ENCODE data around the gene SUSD4. TPM values are rescaled to one million over a fixed set of nuclear protein-coding genes. Genes with fewer than 3 reads are reported as not detected.

SUSD4 gene
- total RNA-seq, 2 experiments from 2014 or later: not detected

- CTCF ChIA-PET: no interaction called here
These were observed 142.3 kb downstream of the SUSD4 start for GRCh38 chr1:223221686-223222085.

GRCh38 chr1:223219846-223220610 is 143.9 kb downstream of the SUSD4 start:
- CTCF ChIA-PET: no interaction called here
- POLR2A ChIA-PET: no interaction called here

More at GRCh38 chr1:223221686-223222085, 142.3 kb downstream of the SUSD4 start:
- POLR2A ChIA-PET: no interaction called here

GRCh38 chr1:223219318-223219635 is 144.7 kb downstream of the SUSD4 start:
- POLR2A ChIA-PET: no interaction called here
- CTCF ChIA-PET: no interaction called here

- ChIA-PET POLR2A (no interaction called here), CTCF (no interaction called here)
These were observed 146.2 kb downstream of the SUSD4 start for GRCh38 chr1:223217781-223218180.

GRCh38 chr1:223216531-223217205 is 147.3 kb downstream of the SUSD4 start:
- CTCF ChIA-PET: no interaction called here
- POLR2A ChIA-PET: no interaction called here

GRCh38 chr1:223216074-223216473 is 147.9 kb downstream of the SUSD4 start:
- ChIA-PET CTCF (no interaction called here), POLR2A (no interaction called here)

- POLR2A ChIA-PET: no interaction called here
- CTCF ChIA-PET: no interaction called here
These were observed 148.9 kb downstream of the SUSD4 start for GRCh38 chr1:223215026-223215425.

- ChIA-PET POLR2A (no interaction called here), CTCF (no interaction called here)
These were observed 149.6 kb downstream of the SUSD4 start for GRCh38 chr1:223214261-223214807.

- CTCF ChIA-PET: no interaction called here
- POLR2A ChIA-PET: no interaction called here
These were observed 151.5 kb downstream of the SUSD4 start for GRCh38 chr1:223212441-223212840.

GRCh38 chr1:223211323-223211985 is 152.5 kb downstream of the SUSD4 start:
- POLR2A ChIA-PET: no interaction called here
- CTCF ChIA-PET: no interaction called here

- POLR2A ChIA-PET: no interaction called here
- CTCF ChIA-PET: no interaction called here
These were observed 153.2 kb downstream of the SUSD4 start for GRCh38 chr1:223210788-223211120.

- POLR2A ChIA-PET: no interaction called here
- CTCF ChIA-PET: no interaction called here
These were observed 153.8 kb downstream of the SUSD4 start for GRCh38 chr1:223209992-223210787.

- CTCF ChIA-PET: no interaction called here
These were observed 154.6 kb downstream of the SUSD4 start for GRCh38 chr1:223209293-223209898.

GRCh38 chr1:223208164-223209076 is 155.6 kb downstream of the SUSD4 start:
- ChIA-PET POLR2A (no interaction called here), CTCF (no interaction called here)

More at GRCh38 chr1:223209293-223209898, 154.6 kb downstream of the SUSD4 start:
- POLR2A ChIA-PET: no interaction called here

GRCh38 chr1:223207293-223208066 is 156.5 kb downstream of the SUSD4 start:
- ChIA-PET POLR2A (no interaction called here), CTCF (no interaction called here)

- CTCF ChIA-PET: no interaction called here
- POLR2A ChIA-PET: no interaction called here
These were observed 159.6 kb downstream of the SUSD4 start for GRCh38 chr1:223204424-223204823.

- CTCF ChIA-PET: no interaction called here
- POLR2A ChIA-PET: no interaction called here
These were observed 160.3 kb downstream of the SUSD4 start for GRCh38 chr1:223203694-223204093.

GRCh38 chr1:223203034-223203408 is 161.0 kb downstream of the SUSD4 start:
- ChIA-PET CTCF (no interaction called here), POLR2A (no interaction called here)
